BE2C (cell line): ENCODE measurements around the gene WASHC4.

Source experiments
- DNase-seq: peaks from one replicate; pipeline ENCODE4 v3.0.0-alpha.2; 2020
- H3K27me3 ChIP-seq: fragments of 250-450 bp; sonication (Bioruptor Pico); 2 replicates; pipeline ENCODE4 v1.5.1; 2020; ENCODE audit warnings: mild to moderate bottlenecking
- H3K36me3 ChIP-seq: fragments of 250-450 bp; sonication (Bioruptor Pico); 2 replicates; pipeline ENCODE4 v1.5.1; 2020; ENCODE audit warnings: mild to moderate bottlenecking
- H3K4me1 ChIP-seq: fragments of 250-450 bp; sonication (Bioruptor Pico); 2 replicates; pipeline ENCODE4 v1.5.1; 2020
- H3K4me3 ChIP-seq: 2 replicates; pipeline ENCODE4 v1.5.1; 2011; ENCODE audit warnings: low read depth, low read length
- H3K9me3 ChIP-seq: fragments of 250-450 bp; sonication (Bioruptor Pico); 2 replicates; pipeline ENCODE4 v1.5.1; 2020
- CTCF ChIP-seq: IDR thresholded peaks from 2 replicates; pipeline ENCODE4 v1.5.1; 2012; ENCODE audit warnings: mild to moderate bottlenecking, low read depth, low read length

The WASHC4 gene

GRCh38 chr12:105141320-105141922, 33.9 kb downstream of the WASHC4 start:
- Histone ChIP-seq H3K4me1 (peaks cover 12% of the 10 kb centered on the region; the same call in 1 of the 2 replicates), H3K9me3 (no peaks in the 10 kb centered on the region), H3K27me3 (no peaks in the 10 kb centered on the region), H3K4me3 (no peak overlapping the region), H3K36me3 (peaks cover 24% of the 10 kb centered on the region)
- no peak for TF ChIP-seq CTCF
- no peak for DNase-seq

GRCh38 chr12:105142259-105142658, 34.7 kb downstream of the WASHC4 start:
- Histone ChIP-seq H3K27me3 (no peaks in the 10 kb centered on the region), H3K9me3 (no peaks in the 10 kb centered on the region), H3K36me3 (peaks cover 33% of the 10 kb centered on the region), H3K4me3 (no peak overlapping the region), H3K4me1 (peaks cover 12% of the 10 kb centered on the region; the same call in 1 of the 2 replicates)
- DNase-seq = no peak
- TF ChIP-seq CTCF = no peak

- Histone ChIP-seq H3K9me3 (no peaks in the 10 kb centered on the region), H3K4me1 (no peaks in the 10 kb centered on the region), H3K36me3 (peaks cover 68% of the 10 kb centered on the region), H3K4me3 (no peak overlapping the region), H3K27me3 (no peaks in the 10 kb centered on the region)
- TF ChIP-seq CTCF = no peak
- DNase-seq = no peak
These were observed 48.7 kb downstream of the WASHC4 start for GRCh38 chr12:105156260-105156659.

- H3K4me1 ChIP-seq = no peaks in the 10 kb centered on the region
- H3K4me3 ChIP-seq = no peak overlapping the region
- H3K9me3 ChIP-seq = no peaks in the 10 kb centered on the region
- DNase-seq = no peak
- peaks cover 67% of the 10 kb centered on the region for H3K36me3 ChIP-seq
- TF ChIP-seq CTCF = no peak
- H3K27me3 ChIP-seq = no peaks in the 10 kb centered on the region
These were observed 50.1 kb downstream of the WASHC4 start for GRCh38 chr12:105157606-105158005.

- no peak for TF ChIP-seq CTCF
- no peak for DNase-seq
- H3K27me3 ChIP-seq = no peaks in the 10 kb centered on the region
- H3K4me3 ChIP-seq = no peak overlapping the region
- no peaks in the 10 kb centered on the region for H3K4me1 ChIP-seq
- H3K9me3 ChIP-seq = no peaks in the 10 kb centered on the region
- peaks cover 72% of the 10 kb centered on the region for H3K36me3 ChIP-seq
These were observed 51.3 kb downstream of the WASHC4 start for GRCh38 chr12:105158876-105159275.

GRCh38 chr12:105162174-105162573, 54.6 kb downstream of the WASHC4 start:
- DNase-seq = no peak
- Histone ChIP-seq H3K4me1 (no peaks in the 10 kb centered on the region), H3K27me3 (no peaks in the 10 kb centered on the region), H3K4me3 (no peak overlapping the region), H3K9me3 (no peaks in the 10 kb centered on the region), H3K36me3 (peaks cover 74% of the 10 kb centered on the region)
- no peak for TF ChIP-seq CTCF
